ENCODE data around the gene ZC3H18. TPM values are rescaled to one million over a fixed set of nuclear protein-coding genes. Genes with fewer than 3 reads are reported as not detected.

The ZC3H18 gene
- total RNA-seq, 1 experiment from 2014 or later: 48.9 TPM

DNA sequence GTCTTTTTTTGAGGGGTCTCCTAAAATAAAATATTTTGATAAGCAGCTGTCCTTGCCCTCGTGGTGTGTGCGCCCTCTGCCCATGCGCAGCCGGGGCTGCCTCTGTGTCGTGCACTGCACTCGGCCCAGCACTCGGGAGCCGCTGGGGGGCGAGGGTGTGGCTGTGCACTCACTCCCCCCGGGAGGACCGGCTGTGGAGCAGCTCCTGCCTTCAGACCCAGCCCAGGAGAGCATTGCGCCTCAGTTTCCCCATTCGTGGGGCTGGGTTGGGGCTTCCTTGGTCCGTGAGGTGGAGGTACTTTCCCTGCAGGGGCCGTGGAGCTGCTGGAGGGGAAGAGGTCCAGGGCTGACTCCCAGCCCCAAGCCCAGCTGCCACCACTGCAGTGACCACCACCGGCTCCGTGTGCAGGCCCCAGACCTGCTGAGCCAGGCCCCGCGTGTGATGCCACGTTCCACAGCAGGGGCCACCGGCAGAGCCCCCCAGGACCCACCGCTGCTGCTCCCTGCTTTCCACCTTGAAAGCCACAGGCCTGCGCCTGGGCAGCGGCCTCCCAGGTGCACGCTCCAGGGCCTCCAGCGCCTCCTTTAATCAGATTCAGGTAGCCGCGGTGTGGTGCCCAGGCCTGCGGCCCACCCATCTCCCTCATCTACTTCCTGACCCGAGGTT lies 61.9 kb downstream of the ZC3H18 start:
- no peak for DNase-seq (ENCODE audit: low spot score)
- in situ Hi-C loops (cut with HindIII; ENCODE audit: low sequenced_read_pairs): no loop called here

DNA sequence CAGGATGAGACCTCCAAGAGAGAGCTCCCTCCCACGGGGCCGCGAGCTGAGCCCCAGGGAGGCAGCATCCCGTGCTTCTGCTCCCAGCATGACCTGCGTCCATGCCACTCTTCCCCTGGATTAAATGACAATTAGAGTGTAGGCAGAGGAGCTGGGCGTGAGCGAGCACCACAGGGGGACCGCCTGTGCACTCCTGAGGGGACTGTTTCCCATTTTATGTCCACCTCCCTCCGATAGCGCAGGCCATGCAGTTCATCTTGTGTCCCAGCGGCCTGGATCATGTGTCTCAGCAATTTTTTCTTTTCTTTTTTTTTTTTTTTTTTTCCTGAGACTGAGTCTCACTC lies 62.4 kb downstream of the ZC3H18 start:
- in situ Hi-C loops (cut with HindIII; ENCODE audit: low sequenced_read_pairs): no loop called here
- DNase-seq (ENCODE audit: low spot score): no peak

DNA sequence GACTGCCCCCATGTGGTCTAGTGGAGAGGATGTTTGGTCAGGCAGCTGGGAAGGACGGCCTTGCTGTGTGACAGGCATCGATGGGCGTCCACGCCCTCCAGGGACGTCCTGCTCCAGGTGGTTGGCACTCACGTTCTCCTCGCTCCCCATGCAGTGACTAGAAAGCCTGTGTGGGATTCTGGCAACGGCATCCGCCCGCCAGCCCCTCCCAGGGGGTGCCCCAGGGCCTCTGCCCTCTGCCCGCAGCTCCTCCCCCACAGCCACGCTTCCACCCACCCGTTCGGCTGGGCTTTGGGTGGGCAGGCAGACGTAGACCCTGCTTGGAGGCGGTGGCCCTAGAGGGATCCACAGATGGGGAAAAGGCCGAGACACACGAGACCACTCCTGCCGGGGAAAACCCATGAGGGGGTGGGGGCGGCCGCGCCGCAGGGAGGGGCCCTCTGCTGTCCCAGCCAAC lies 63.5 kb downstream of the ZC3H18 start:
- DNase-seq (ENCODE audit: low spot score): peak; percentile 20
- in situ Hi-C loops (cut with HindIII; ENCODE audit: low sequenced_read_pairs): no loop called here

DNA sequence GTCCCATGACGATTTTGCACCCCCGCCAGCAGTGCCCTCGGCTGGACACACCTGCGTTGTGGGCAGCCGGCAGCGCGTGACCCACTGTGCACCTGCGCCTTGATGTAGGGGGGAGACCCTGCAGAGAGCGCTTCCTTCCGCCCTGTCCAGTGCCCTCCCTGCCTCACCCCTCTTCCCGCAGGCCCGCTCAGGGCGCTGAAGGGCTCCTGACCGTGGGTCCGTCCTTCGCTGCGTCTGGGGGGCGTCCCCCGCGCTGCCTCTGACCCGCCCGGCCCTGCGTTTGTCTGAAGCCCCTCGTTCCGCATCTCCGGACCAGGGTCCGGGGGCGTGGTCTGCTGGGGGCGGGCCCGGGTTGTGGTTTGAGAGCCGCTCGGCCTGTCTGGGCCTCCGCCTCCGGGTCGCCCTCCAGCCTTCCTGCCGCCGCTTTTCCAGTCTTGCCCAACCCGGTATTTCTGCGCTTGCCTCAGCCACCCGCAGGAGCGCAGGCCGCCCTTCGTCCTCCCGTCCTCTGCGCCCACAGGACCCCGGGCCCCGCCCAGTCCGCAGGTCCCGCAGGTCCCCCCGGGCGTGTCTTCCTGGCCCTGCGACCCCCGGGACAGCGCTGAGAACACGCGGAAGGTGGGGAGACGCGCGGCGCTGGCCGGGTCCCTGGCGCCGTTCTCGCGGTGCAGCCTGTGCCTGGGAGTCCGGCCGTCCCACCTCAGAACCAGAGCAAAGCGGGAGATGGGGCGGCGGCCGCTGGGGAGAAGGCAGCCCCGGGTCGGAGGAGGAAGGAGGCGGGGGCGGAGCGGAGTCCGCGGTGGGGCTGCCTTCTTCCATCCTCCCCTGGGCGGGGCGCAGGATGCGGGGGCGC lies 64.2 kb downstream of the ZC3H18 start:
- in situ Hi-C loops (cut with HindIII; ENCODE audit: low sequenced_read_pairs): no loop called here
- DNase-seq (ENCODE audit: low spot score): no peak

DNA sequence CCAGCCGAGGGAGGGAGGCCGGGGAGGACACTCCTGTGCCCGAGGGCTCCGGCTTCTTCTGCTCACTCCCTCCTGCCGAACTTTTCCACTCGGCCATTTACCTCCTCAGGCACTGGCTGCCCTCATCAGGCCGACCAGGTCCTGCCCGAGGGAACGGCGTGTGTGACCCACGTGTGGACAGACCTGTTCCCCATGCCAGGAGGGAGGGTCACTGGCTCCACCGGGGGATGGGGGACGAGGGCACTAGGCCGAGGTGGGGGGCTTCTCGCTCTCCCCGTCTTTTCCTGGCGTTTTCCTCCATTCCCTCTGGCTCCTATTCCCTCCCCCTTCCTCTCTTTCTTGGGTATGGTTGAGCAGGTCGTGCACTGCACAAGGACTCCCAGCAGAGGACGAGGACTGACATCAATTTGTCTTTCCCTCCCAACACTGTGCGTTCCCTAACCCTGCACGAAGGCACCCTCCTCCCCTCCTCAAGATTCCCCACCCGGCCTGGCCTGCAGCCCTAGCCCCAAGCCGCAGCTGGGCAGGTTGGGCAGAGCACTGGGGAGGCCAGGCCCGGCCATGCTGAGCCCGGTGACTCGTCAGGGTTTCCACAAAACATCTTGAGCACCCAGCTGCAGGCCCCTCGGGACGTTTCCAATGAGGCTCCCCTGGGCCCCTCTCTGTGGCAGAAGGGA lies 64.9 kb downstream of the ZC3H18 start:
- DNase-seq (ENCODE audit: low spot score): no peak
- in situ Hi-C loops (cut with HindIII; ENCODE audit: low sequenced_read_pairs): no loop called here

DNA sequence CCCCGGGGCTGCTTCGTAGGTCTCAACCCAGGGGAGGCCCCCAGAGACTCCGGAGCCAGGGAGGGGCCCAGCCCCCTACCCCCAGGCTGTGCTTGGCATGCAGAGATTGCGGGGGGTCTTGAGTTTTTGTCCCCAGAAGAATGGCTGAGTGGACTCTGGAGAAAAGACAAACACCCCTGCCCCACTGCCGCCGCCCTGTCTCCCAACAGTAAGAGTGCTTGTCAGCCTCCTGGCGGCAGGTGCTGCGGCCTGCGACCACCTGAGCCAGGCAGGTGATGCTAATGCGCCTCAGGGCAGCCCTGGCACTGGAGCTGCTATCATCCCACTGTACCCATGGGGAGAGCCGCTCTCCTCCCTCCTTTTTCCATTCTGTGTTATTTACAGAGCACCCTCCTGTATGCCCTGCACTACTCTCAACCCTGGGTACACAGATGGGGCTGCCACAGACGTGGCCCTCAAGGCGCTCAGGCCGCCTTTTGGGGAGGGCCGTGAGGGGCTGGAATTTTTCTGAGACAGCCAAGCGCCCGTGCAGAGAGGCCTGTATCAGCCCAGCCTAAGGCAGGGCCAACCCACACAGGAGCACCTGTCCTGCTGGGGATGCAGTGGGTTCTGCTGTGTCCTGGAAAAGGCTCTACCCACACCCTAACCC lies 65.6 kb downstream of the ZC3H18 start:
- in situ Hi-C loops (cut with HindIII; ENCODE audit: low sequenced_read_pairs): no loop called here
- DNase-seq (ENCODE audit: low spot score): no peak

DNA sequence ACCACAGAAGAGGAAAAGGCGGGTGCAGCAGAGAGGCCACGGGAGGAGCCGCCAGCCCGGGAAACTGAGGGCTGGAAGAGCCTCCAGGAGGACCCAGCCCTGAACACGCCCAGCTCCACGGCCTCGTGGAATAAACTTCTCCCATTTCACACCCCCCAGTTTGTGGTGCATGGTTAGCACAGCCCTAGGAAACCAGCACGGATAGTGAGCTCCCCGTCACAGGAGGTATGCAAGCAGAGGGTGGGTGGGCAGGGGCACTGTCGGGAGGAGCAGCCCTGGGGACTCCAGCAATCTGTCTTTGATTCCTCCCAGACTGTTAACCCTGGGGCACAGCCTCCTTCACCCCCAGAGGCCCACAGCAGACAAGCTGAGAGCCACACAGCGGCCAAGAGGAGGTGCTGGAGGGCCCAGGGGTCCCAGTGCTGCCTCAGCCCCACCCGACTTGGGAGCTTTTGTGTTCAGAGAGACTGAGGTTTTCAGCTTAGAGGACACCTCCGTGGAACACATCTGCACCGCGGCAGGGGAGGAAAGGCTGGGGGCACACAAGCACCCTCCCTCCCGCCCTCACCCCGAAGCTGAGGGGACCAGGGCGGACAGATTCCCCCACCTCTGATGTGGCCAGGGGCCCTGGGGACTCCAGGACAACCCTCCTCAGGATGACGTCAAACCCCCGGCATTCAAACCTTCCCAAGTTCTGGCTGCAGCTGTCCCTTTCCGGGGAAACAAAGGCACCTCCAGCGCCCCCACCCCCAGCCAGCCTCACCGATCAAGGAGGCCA lies 66.5 kb downstream of the ZC3H18 start:
- in situ Hi-C loops (cut with HindIII; ENCODE audit: low sequenced_read_pairs): no loop called here
- no peak for DNase-seq (ENCODE audit: low spot score)

DNA sequence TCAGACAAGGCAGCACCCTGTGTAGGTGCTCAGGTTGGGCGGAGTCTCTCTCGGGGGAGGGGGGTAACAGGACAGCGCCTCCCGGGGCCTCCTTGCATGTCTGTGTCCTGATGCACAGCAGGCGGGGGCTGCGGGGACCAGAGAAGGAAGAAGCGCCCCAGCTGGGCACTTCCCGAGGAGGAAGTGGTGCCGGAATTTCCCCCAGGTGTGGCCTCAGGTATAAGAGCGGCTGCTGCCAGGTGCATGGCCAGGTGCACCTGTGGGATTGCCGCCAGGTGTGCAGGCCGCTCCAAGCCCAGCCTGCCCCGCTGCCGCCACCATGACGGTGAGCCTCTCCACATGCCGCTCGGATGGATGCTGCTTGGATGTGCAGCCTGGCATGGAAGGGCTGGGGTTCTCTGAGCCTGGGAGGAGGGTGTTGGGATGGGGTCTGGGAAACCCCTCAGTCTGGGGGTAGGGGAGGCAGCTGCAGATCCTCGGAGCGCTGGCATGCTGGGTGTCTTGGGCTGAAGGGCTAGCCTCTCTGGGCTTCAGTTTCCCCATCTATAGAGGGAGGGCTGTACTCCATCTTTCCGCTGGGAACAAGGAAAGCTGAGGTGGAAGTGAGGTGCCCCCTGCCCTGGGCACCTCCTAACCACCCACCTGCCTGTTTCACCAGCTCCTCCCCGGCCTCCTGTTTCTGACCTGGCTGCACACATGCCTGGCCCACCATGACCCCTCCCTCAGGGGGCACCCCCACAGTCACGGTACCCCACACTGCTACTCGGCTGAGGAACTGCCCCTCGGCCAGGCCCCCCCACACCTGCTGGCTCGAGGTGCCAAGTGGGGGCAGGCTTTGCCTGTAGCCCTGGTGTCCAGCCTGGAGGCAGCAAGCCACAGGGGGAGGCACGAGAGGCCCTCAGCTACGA lies 68.4 kb downstream of the ZC3H18 start, which contains the start of gene IL17C:
TSS of gene IL17C (plus strand) at position 250 of the 908 bp plus-strand sequence. CDS start at position 320, 70 bp downstream.
- no peak for DNase-seq (ENCODE audit: low spot score)
- in situ Hi-C loops (cut with HindIII; ENCODE audit: low sequenced_read_pairs): no loop called here

DNA sequence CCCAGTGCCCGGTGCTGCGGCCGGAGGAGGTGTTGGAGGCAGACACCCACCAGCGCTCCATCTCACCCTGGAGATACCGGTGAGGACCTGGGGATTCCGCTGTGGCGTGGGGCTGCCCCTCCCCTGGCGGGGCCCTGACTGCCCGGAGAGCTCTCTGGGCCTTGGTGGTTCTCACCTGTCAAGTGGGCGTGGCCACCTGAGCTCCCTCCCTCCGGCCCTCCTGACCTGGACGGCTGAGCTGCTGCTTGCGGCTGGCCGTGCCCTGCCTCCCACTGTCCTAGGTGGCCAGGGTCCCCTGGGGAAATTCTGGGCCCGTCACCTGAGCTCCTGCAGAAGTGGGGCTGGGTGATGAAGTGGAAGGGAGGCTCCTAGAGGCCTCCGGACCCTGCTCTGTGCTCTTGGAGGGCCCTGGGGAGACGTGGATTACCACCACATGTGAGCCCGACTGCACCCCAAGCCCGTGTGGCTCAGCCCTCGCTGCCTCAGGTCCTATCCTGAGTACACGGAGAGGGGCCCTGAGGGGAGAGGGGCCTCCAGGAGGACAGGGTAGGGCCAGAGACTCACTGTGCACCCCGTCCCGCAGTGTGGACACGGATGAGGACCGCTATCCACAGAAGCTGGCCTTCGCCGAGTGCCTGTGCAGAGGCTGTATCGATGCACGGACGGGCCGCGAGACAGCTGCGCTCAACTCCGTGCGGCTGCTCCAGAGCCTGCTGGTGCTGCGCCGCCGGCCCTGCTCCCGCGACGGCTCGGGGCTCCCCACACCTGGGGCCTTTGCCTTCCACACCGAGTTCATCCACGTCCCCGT lies 69.2 kb downstream of the ZC3H18 start:
- in situ Hi-C loops (cut with HindIII; ENCODE audit: low sequenced_read_pairs): no loop called here
- no peak for DNase-seq (ENCODE audit: low spot score)

DNA sequence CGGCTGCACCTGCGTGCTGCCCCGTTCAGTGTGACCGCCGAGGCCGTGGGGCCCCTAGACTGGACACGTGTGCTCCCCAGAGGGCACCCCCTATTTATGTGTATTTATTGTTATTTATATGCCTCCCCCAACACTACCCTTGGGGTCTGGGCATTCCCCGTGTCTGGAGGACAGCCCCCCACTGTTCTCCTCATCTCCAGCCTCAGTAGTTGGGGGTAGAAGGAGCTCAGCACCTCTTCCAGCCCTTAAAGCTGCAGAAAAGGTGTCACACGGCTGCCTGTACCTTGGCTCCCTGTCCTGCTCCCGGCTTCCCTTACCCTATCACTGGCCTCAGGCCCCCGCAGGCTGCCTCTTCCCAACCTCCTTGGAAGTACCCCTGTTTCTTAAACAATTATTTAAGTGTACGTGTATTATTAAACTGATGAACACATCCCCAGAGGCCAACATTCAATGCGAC lies 69.9 kb downstream of the ZC3H18 start:
- in situ Hi-C loops (cut with HindIII; ENCODE audit: low sequenced_read_pairs): no loop called here
- DNase-seq (ENCODE audit: low spot score): no peak

DNA sequence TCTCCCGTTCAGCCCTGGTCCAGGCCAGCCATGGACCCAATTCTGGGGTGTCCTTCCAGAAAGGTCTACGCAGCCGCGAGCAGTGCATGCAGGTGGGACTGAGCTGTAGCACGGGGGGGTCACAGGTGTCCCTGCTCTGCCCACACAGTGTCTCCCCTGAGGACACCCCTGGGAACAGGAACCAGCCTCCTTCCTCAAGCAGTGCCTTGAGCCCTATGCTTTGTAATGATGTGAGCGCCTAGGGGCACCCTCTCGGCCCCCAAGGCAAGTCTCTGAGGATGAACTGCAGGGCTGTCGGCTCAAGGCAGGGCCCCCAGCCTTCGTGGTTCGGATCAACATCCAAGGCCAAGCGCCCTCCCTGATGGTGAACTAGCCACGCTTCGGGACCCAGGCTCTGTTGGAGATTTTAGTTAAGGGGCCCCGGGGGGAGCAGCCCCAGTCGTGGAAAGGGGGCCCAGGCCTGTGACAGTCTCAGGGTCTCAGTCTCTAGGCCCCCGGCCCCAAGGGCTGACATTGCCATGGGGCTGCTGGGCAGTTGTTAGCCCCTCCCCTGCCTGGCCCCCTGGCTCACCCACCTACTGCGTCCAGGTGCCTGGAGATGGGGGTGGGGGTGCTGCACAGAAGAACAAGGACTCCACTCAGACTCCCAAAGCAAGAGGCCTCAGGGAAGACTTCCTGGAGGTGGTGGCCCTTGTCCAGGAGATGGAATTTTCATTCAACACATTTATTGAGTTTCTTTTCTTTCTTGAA lies 70.5 kb downstream of the ZC3H18 start:
- no peak for DNase-seq (ENCODE audit: low spot score)
- in situ Hi-C loops (cut with HindIII; ENCODE audit: low sequenced_read_pairs): no loop called here

DNA sequence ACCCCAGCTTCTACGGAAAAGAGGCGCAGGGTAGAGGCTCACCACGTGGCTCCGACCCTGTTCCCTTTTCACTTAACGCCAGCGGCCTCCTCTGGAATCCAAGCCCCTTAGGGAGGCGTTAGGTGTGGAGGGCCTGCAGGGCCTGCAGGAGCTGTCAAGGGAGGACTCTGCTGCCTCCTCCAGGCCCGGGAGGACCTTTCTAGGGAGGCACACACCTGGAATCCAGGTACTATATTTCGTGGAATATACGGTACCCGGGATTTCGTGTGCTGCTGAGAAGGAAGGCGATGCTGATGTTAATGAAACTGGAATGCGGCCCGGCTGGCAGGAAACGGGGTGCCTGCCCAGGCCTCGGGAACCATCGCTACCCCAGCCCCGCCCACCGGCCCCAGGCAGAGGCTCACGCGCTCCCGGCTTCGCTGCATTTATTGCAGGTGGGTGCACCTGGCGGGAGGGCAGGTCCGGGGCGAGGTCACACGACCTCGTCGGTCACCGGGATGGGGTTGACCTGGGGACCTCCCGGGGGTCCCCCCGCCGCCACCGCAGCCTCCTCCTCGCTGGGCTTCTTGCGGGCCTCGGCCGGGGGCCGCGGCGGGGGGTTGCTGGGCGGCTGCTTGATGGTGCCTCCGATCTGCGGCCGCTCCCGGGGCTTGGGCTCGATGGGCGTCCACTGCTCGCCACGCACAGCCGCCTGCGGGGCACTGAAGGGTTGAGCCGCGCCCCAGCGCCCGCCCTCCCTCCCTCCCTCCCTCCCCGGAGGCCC lies 72.9 kb downstream of the ZC3H18 start:
- no peak for DNase-seq (ENCODE audit: low spot score)
- in situ Hi-C loops (cut with HindIII; ENCODE audit: low sequenced_read_pairs): no loop called here

DNA sequence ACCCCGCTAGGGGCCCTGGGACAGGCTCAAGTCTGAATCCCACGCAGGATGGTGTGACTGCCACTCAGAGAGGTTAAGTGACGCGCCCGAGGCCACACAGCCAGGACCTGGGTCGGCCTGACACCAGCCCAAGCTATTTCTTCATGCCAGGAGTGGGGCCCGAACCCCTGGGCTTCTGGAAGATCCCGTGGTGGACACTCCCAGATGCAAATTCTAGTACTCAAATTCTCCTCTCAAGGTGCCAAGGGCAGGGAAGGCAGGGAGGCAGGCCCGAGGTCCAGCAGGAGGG lies 73.4 kb downstream of the ZC3H18 start:
- DNase-seq (ENCODE audit: low spot score): no peak
- in situ Hi-C loops (cut with HindIII; ENCODE audit: low sequenced_read_pairs): no loop called here

DNA sequence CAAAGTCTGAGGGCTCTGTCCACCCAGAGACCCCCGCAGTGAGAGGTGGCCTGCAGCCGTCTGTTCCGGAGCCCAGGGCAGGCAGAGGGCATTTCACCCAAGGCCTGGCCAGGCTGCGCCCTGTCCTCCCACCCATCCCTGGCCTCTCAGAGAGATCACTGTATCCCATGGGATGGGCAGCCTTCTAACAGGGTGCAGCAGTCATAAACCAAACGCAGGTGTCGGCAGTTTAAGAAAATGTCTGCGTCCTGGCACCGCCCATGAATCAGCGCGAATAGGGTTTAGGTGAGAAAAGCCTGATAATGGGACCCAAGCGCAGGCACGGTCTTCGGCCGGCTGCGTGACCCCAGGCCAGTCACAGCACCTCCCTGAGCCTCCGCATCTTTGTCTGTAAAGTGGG lies 75.3 kb downstream of the ZC3H18 start:
- no peak for DNase-seq (ENCODE audit: low spot score)
- in situ Hi-C loops (cut with HindIII; ENCODE audit: low sequenced_read_pairs): no loop called here

DNA sequence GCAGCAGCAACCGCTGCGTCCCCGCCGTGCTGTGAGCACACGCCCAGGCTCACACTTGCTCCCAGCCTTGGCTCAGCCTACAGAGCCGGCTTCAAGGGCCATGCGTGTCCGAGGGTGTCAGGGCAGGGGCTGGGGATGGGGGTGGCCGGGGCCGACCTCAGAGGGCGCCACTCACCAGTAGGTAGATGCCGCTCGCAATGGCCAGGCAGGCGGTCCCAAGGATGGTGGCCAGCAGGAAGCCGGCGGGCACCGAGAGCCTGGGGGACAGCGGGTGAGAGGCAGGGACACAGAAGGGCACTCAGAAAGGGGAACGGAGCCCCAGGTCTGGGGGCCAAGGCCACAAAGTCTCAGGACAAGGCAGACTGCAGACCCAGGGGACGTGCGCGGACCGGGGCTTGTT lies 75.7 kb downstream of the ZC3H18 start:
- in situ Hi-C loops (cut with HindIII; ENCODE audit: low sequenced_read_pairs): no loop called here
- no peak for DNase-seq (ENCODE audit: low spot score)
